CD4-positive, alpha-beta T cell treated with Interleukin-4 for 4 hours (primary cell): ENCODE results near the gene SEMA5B.
A peak's percentile ranks its signal among the peaks of the same experiment; 100 is the strongest.

Source experiments
- DNase-seq: peaks from one replicate; pipeline ENCODE4 v3.0.0-alpha.2; 2020

Gene SEMA5B

GRCh38 chr3:123054109-123054778 is 26.7 kb upstream of the SEMA5B start:
- no peak for DNase-seq

GRCh38 chr3:123053107-123053506 is 25.5 kb upstream of the SEMA5B start:
- no peak for DNase-seq

DNA sequence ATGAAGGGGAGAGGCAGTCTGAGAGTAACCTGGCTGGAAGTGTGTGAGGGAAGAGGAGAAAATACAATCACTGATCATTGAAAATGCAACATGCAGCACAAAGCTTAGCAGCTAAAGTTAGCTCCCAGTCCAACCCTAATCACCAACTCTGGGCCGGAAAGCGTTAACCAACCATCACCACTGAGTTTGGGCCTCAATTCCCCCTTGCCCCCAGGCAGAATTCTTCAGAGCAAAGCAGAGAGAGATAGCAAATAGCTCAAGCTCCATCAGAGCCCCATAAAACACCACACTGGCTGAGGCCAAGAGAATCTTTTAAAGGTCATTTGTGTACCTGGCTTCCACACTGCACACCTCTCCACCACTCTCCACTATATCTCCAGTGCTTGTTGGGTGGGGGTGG is 23.1 kb upstream of the SEMA5B start:
- DNase-seq, result no peak

- no peak for DNase-seq
These were observed 21.1 kb upstream of the SEMA5B start for GRCh38 chr3:123048480-123049237.

DNA sequence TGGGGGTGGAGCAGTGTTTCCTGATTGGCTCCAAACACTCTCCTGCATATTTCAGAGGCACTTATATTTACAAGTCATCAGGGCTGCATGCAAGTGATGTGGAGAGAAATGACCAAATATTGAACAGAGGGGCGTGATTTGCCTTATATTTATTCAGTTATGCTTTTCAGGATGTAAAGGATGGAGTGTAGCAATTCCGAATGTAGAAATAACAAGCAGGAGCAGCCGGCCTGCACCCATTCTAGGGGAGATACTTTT is 19.4 kb upstream of the SEMA5B start:
- no peak for DNase-seq

DNA sequence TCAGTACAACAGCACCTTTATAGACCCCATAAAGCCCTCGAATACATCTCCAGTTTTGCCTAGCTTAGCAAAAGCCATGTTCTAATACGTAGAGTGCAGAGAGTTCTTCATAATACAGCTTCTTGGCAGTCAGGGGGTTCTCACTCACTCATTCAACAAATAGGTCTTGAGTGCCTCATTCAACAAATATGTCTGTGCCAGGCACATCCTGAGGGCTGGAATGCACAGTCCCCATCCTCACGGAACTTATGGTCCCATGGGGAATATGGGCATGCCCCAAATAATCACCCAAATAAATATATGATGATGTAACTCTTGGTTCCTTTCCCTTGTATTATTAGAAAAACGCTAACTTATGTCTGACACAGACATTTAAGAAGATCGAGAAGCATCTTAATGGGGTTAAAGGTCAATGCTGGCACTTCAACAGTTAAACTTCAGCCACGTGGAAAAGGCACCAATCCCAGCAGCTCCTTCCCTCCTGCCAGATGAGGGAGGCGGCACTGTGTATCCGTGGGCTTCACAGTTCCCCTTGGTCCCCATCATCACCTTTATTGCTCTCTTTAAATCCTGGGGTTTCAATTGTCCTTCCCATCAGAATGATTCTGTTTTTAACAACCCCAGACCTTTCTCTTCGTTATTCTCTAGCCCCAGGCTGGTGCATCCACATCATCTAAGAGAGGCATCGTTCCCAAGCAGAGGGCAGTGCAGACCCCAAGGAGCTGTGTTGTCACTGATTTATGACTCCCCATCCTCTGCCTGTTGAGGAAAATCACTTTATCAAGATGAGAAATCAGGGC is 18.9 kb upstream of the SEMA5B start:
- no peak for DNase-seq

DNA sequence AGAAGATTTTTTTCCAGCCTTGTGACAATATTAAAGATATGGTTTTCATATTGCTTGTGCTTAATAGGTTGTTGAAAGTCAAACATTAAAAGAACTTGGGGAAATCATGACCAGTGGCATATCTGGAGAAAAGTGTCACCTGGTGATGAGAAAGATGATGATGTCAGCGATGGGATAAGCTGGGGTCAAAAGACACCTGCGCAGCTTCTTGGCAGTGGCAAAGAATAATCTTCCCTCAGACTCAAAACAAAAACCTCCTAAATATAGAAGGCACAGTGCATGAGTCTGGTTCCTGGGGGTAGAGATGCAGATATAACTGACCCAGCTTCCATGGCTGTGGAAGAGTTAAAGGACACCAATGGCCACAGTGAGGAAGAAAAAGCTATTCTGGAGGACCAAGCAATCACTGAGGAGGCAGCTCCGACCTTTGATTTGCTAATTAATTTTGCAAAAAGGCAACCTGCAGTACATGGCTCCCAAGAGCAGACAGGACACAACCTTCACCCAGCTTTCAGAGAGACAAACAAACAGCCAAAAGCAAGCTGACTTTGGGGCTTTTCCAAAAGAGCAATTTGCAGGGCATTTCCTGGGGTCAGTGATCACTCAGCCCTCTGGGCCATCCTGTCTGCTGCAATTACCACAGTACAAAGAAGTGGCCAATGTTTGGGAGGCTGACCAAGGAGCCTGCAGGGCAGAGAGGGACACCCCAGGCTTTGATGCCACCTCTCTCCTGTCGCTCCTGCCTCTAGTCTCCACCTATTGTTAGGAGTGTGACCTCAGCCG is 17.6 kb upstream of the SEMA5B start:
- DNase-seq, result no peak

DNA sequence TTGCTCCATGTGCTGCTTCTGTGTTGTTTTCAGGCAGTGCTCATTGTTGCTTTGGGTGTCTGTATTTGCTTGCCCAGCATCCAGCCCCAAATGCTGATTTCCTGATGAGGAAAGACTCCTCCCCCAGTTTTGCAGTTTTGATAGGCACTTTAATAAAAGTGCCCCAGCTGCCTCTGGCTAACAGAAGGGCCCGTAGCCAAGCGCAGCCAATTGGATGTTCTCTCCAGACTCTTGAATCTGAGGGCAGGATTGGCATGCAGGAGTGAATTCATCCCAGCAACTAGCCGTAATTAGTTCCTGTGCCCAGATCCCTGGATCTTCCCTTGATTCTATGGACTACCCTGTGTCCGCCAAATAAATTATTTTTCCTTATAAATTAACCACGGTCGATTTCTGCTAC is 14.8 kb upstream of the SEMA5B start:
- no peak for DNase-seq

GRCh38 chr3:123039178-123039577 is 11.6 kb upstream of the SEMA5B start:
- no peak for DNase-seq

DNA sequence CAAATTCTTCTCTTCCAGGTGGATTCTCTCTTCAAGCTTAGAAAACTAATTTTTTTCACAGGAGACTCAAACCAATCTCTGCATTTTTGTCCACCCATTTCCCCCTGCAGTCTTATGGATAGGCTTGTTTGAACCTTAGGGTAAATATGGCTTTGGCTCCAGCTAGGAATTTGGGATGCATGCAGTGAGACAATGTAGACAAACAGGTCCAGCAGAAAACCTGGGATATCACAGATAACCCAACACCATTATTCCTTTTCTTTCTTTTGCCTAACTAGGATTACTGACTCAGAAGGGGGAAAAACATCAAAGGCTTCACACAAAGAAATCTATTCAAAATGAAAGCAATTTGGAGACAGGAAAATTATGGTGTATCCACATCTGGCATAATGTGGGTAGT is 11.2 kb upstream of the SEMA5B start:
- DNase-seq, result no peak

- DNase-seq, result no peak
These were observed 9.4 kb upstream of the SEMA5B start for GRCh38 chr3:123037015-123037375.

DNA sequence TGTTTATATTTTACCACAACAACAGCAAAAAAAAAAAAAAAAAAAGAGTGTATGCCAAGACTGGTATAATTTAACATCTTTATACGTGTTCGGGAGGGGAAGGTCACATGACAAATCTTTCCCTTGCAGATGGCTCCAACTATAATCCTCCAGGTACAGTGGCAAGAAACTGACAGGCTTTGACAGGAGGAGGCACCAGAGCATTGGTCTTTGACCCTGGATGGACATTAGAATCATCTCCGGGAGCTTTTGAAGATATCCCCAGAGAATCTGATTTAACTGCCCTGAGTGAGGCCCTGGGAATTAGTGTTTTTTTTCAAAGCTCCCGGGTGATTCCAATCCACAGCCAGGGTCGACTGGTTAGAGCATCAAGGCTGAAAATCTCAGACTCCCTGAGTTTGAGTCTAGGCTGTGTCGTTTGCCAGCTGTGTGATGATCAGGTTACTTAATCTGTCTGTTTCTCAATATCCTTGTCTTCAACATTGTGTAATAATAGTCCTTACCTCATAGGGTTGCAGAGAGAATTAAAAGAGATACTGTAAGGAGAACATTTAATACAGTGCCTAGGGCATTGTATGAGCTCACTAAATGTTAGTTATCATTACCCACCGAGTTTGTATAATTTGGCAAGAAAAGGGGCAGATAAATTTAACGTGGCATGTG is 8.9 kb upstream of the SEMA5B start:
- DNase-seq, result no peak

DNA sequence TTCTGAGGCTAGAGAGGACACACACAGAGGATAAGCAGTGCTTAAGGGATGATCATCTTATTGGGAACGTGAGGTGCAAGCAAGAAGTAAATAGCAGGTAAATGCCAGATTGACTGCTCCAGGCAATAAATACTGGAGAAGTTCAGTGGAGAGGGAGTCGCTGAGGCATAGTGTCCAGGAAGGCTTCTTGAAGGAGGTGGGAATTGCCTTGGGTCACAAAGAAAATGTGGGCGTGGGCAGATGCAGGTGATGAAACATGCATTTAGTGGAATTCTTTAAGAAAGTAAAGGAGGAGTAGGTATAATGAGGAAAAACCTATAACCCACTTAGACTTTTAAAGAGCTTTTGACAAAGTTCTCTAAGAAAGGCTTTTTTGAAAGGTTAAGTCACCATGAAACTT is 7.4 kb upstream of the SEMA5B start:
- DNase-seq, result no peak

DNA sequence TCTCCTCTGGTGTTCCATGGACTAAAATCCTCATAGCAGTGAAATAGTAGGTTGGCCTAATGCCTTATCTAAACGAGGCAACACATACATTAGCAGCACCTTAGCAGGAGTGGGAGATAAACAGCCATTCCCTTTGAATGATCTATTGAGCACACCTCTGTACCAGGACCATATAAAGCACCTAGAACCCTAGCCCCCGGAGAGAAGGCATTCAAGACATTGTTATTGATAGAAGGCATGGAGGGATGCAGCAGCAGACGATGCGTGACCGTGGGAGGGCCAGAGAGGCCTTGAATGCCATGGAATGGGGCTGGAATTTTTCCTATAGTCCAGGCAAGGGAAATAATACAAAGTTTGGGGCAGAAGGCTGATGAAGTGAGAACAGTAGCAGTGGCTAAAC is 6.6 kb upstream of the SEMA5B start:
- DNase-seq, result no peak

DNA sequence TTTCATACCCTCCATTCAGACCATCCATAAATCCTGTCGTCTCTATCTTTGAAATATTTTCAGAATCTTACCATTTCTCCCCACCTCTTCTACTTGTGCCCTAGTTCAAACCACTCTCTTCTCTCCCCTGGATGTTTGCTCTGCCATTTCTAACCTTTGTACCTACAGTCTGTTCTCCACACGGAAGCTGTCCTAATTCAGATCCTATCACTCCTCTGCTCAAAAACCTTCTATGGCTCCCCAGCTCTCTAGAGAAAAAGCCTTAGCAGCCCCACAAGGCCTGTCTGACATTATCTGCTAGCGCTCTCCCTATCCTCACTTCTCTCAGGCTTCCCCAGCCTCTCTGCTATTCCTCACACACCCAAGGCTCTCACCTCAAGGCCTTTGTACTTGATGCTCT is 4.5 kb upstream of the SEMA5B start:
- DNase-seq, result no peak

- DNase-seq, result no peak
These were observed 3.5 kb upstream of the SEMA5B start for GRCh38 chr3:123031051-123031450.

DNA sequence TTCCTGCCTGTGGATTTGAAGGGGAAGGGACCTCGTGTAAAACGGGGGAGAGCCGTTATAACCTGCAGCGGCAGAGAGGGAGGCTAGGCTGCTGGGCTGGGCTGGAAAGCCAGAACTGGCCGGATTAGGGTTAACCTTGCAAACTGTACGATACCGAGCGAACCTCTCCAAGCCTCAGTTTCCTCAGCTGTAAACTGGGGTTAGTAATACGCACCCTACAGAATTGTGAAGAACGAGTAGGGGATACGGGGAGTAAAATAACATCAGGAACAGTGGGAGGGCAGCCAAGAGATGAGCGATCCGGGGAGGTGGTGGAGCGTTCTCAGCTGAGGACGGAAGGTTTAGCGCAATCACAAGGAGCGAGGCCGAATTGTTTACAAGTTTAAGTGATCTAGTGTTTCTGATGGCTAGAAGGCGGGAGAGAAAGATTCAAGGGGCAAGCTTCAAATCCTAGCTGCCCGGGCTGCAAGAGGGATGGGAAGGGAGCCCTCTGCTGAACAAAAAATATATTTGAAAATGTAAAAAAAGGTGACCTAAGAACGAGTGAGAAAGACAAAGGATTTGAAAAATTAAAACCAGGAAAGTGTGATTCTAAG is 768 bp upstream of the SEMA5B start:
- peak; percentile 35 for DNase-seq

- no peak for DNase-seq
These were observed 835 bp downstream of the SEMA5B start for GRCh38 chr3:123026565-123027291.

- DNase-seq, result no peak
These were observed 1.7 kb downstream of the SEMA5B start for GRCh38 chr3:123025642-123026521.

DNA sequence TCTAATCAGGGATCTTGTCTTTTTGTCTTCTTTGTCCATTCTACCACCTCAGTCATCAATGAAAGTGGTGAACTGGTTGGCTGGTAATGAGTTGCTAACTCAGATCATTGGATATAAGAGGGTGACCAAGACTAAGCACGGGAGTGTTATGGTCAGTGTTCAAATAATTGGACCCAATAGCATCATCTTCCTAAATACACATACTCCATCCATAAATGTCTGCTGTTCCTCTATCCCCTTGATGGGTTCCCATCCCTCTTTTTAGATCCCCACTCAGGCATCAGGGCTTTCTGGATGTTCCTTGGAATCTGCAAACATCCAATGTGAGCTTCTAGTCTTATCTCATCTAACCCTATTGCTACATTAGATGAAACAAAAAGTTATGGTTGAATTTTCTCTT is 3.5 kb downstream of the SEMA5B start:
- DNase-seq, result no peak

GRCh38 chr3:123021996-123022510 is 5.5 kb downstream of the SEMA5B start:
- no peak for DNase-seq
